Activated CD4-positive, alpha-beta T cell treated with anti-CD3 and anti-CD28 coated beads, Interleukin-2, amount 10 ng/mL, durations not matched to agents 7 days and 5 days (primary cell): Measurements from ENCODE around the gene SLFN11. TPM values are rescaled to one million over a fixed set of nuclear protein-coding genes. Genes with fewer than 3 reads are reported as not detected.
"Not testable (repeated sequence)": the region's sequence is repeated elsewhere in the genome, so short reads cannot be mapped to it uniquely, and the experiment has no call there.

ENCODE experiments used
- CTCF ChIA-PET: fragments of 350-600 bp; sonication (Branson Sonifier 250); formaldehyde crosslinking; loops from one replicate; lab custom pipeline; 2021; ENCODE audit warnings: antibody characterized with exemption; lab: Charles Lee
- POLR2A ChIA-PET: fragments of 350-600 bp; sonication (Branson Sonifier 250); formaldehyde crosslinking; loops from one replicate; lab custom pipeline; 2021; ENCODE audit warnings: antibody characterized with exemption; lab: Charles Lee
- DNase-seq: peaks from one replicate; pipeline ENCODE4 v3.0.0-alpha.2; 2020
- H3K27ac Mint-ChIP-seq: one replicate; pipeline ENCODE4 v1.8.0; 2021; ENCODE audit warnings: mild to moderate bottlenecking, moderate library complexity, mixed read lengths
- H3K27me3 Mint-ChIP-seq: one replicate; pipeline ENCODE4 v1.8.0; 2021; ENCODE audit warnings: mixed read lengths
- H3K36me3 Mint-ChIP-seq: one replicate; pipeline ENCODE4 v1.8.0; 2021; ENCODE audit warnings: low read depth, mixed read lengths
- H3K4me1 Mint-ChIP-seq: one replicate; pipeline ENCODE4 v1.8.0; 2021; ENCODE audit warnings: mixed read lengths
- H3K4me3 Mint-ChIP-seq: one replicate; pipeline ENCODE4 v1.8.0; 2021; ENCODE audit warnings: mild to moderate bottlenecking, moderate library complexity, mixed read lengths
- H3K9me3 Mint-ChIP-seq: one replicate; pipeline ENCODE4 v1.8.0; 2021; ENCODE audit warnings: mixed read lengths
- total RNA-seq, 2 experiments: library from RNA; stranded (reverse); gene quantifications; one replicate each; pipeline ENCODE4 v1.2.3, GENCODE V29; 2021

Gene SLFN11
- 10 to 100 TPM; 32.1 to 32.9 TPM for total RNA-seq

DNA sequence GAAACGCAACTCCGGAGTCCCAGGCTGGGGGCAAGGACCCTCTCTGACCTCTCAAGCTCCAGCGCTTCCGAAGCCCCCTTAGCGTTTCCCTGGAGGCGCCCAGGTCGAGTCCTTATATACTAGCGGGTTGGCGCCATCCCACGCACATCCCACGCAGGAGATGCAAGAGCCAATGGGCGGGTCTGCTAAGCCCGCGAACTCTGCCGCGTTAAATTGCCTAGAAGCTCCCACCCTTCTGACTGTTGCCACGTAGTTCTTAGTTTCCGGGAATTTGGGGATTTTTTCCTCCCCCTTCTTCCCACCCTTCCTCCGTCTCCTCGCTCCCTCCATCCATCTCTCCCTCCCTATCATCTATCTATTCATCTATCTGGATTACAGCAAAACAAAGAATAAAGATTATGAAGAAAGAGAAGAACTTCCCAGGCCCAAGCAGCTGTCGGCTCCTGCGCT, at the start of gene SLFN11:
Gene SLFN11 (minus strand): TSS at position 88 of the 450 bp plus-strand sequence. CDS start 9,814 bp downstream, outside the sequence.
- Mint-ChIP-seq H3K27ac (peak within 1 kb of the TSS; percentile 96), H3K4me3 (peak within 1 kb of the TSS; percentile 89), H3K27me3 (peaks cover 14% of the 10 kb centered on the region), H3K4me1 (peaks cover 58% of the 10 kb centered on the region), H3K9me3 (peaks cover 23% of the 10 kb centered on the region), H3K36me3 (peaks cover 37% of the 10 kb centered on the region)
- POLR2A ChIA-PET: interaction anchor here (0.5 to 1.0 kb wide), 5 partner anchors 10 to 487 kb away, joined by 3 to 4 read pairs (median 3); no protein-coding TSS in a partner anchor
- CTCF ChIA-PET: interaction anchor here (0.9 to 1.8 kb wide), 2 partner anchors 12 to 22 kb away, joined by 3 to 6 read pairs; no protein-coding TSS in a partner anchor
- peak; percentile 81 for DNase-seq

- CTCF ChIA-PET, H3K27me3 Mint-ChIP-seq, DNase-seq, H3K4me1 Mint-ChIP-seq, POLR2A ChIA-PET, H3K4me3 Mint-ChIP-seq, H3K27ac Mint-ChIP-seq, H3K9me3 Mint-ChIP-seq: not testable (repeated sequence)
- peaks cover 40% of the 10 kb centered on the region for H3K36me3 Mint-ChIP-seq
These were observed 47.6 kb upstream of the SLFN11 start for GRCh38 chr17:35421069-35421468.

DNA sequence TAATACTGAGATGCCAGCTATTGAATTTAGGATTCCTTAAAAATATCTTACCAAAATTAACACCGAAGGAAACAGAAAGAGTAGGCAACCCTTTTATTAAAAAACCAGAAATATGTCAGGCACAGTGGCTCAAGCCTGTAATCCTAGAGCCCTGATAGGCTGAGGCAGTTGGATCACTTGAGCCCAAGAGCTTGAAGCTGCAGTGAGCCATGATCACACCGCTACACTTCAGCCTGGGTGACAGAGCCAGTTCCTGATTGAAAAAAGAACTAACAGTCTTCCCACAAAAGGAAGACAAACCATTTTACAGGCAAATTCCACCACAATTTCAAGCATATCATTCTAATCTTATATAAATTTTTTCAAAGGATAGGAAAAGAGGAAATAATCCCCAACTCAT, 43.2 kb upstream of the SLFN11 start:
- Mint-ChIP-seq H3K4me1 (peaks cover 15% of the 10 kb centered on the region), H3K27me3 (no peaks in the 10 kb centered on the region), H3K4me3 (no peak overlapping the region), H3K27ac (no peak overlapping the region), H3K9me3 (peaks cover 15% of the 10 kb centered on the region), H3K36me3 (peaks cover 58% of the 10 kb centered on the region)
- no peak for DNase-seq
- POLR2A ChIA-PET: no interaction called here
- CTCF ChIA-PET: no interaction called here

- Mint-ChIP-seq H3K36me3 (peaks cover 67% of the 10 kb centered on the region), H3K9me3 (peaks cover 15% of the 10 kb centered on the region), H3K4me1 (peaks cover 15% of the 10 kb centered on the region)
- H3K27ac Mint-ChIP-seq, POLR2A ChIA-PET, H3K4me3 Mint-ChIP-seq, H3K27me3 Mint-ChIP-seq, CTCF ChIA-PET, DNase-seq: not testable (repeated sequence)
These were observed 41.3 kb upstream of the SLFN11 start for GRCh38 chr17:35414707-35415106.

- ChIA-PET CTCF (no interaction called here), POLR2A (no interaction called here)
- Mint-ChIP-seq H3K27ac (no peak overlapping the region), H3K27me3 (no peaks in the 10 kb centered on the region), H3K4me3 (no peak overlapping the region), H3K4me1 (peaks cover 15% of the 10 kb centered on the region), H3K9me3 (peaks cover 15% of the 10 kb centered on the region), H3K36me3 (peaks cover 67% of the 10 kb centered on the region)
- no peak for DNase-seq
These were observed 40.8 kb upstream of the SLFN11 start for GRCh38 chr17:35414247-35414646.

GRCh38 chr17:35407531-35407930, 34.1 kb upstream of the SLFN11 start:
- Mint-ChIP-seq H3K9me3 (no peaks in the 10 kb centered on the region), H3K27ac (no peak overlapping the region), H3K4me1 (peaks cover 9% of the 10 kb centered on the region), H3K27me3 (no peaks in the 10 kb centered on the region), H3K36me3 (peaks cover 37% of the 10 kb centered on the region), H3K4me3 (no peak overlapping the region)
- CTCF ChIA-PET: no interaction called here
- POLR2A ChIA-PET: no interaction called here
- no peak for DNase-seq

DNA sequence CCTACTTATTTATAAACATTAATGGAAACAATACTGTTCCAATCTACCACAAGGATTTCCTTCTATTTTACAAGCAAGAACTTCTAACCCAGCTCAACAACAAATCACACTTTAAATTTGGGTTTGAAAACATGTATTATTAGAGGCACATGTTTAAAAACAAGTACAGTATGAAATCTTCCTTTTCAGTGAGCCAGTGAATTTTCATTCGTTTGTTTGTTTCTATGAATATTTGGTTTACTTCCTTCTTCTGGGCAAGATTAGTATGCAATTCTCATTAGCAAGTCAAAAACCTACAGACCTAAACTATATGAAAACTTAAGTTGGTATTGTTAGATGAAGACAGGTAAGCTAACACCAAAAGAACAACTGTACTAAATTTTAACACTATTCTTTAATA, 33.1 kb upstream of the SLFN11 start:
- Mint-ChIP-seq H3K4me1 (peaks cover 9% of the 10 kb centered on the region), H3K4me3 (no peak overlapping the region), H3K27ac (no peak overlapping the region), H3K9me3 (no peaks in the 10 kb centered on the region), H3K36me3 (peaks cover 32% of the 10 kb centered on the region), H3K27me3 (no peaks in the 10 kb centered on the region)
- CTCF ChIA-PET: interaction anchor here (0.6 kb wide), 1 partner anchor 23 kb away, joined by 3 read pairs; no protein-coding TSS in a partner anchor
- DNase-seq: no peak
- POLR2A ChIA-PET: no interaction called here

DNA sequence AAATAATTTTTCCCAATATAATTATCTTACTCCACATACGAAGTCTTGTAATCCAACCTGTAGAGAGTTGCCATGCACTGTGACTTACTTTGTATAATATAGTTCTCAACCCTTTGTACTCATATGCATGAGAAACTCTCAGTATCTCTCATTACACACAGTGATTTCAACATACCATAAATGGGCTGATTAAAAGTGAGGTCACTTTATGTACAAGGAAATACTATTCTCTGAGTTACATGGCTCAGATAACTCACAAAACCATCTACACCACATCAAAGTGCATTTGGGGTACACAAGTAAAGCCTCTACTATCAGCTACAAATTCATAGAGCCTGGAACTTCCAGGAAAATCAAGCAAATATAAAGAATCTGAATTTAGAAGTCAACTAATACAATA, 30.9 kb upstream of the SLFN11 start:
- no peak for DNase-seq
- ChIA-PET CTCF (interaction anchor here (0.9 kb wide), 1 partner anchor 18 kb away, joined by 3 read pairs; no protein-coding TSS in a partner anchor), POLR2A (no interaction called here)
- Mint-ChIP-seq H3K27ac (no peak overlapping the region), H3K9me3 (no peaks in the 10 kb centered on the region), H3K27me3 (no peaks in the 10 kb centered on the region), H3K4me3 (no peak overlapping the region), H3K4me1 (peaks cover 9% of the 10 kb centered on the region), H3K36me3 (peaks cover 15% of the 10 kb centered on the region)

DNA sequence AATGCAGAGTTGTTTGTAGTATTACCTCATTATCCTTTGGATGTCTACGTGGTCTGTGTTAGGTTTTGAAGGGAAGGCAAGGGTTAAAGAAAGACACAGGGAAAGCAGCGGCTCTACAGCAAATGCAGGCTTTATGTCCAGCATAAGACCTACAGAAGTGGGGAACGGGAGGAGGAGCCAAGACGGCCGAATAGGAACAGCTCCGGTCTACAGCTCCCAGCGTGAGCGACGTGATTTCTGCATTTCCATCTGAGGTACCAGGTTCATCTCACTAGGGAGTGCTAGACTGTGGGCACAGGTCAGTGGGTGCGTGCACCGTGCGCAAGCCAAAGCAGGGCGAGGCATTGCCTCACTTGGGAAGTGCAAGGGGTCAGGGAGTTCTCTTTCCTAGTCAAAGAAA, 20.4 kb upstream of the SLFN11 start:
- H3K4me1 Mint-ChIP-seq, POLR2A ChIA-PET, H3K36me3 Mint-ChIP-seq, DNase-seq, H3K9me3 Mint-ChIP-seq, H3K27ac Mint-ChIP-seq, H3K4me3 Mint-ChIP-seq: not testable (repeated sequence)
- peaks cover 12% of the 10 kb centered on the region for H3K27me3 Mint-ChIP-seq
- CTCF ChIA-PET: interaction anchor here (1.0 kb wide), 1 partner anchor 30 kb away, joined by 3 read pairs; no protein-coding TSS in a partner anchor

DNA sequence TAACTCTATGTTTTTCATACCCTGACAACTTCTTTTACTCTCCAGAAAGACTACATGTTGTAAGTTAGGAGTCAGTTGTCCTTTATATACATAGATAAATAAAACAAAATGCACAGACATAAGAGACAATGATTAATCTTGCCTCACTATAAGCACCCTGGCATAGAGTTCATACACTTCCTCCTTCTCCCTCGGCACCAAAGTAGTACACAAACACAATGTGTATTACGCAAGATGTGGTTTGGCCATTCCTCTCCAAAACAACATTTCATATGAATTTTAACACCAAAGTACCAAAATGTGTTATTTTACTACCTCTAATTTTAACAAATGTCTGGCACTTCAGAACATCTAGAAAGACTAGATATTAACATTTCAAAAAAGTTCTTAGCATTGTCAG, 17.2 kb upstream of the SLFN11 start:
- Mint-ChIP-seq H3K4me3 (no peak overlapping the region), H3K36me3 (peaks cover 1% of the 10 kb centered on the region), H3K4me1 (peaks cover 2% of the 10 kb centered on the region), H3K27me3 (peaks cover 12% of the 10 kb centered on the region), H3K9me3 (peaks cover 8% of the 10 kb centered on the region), H3K27ac (no peak overlapping the region)
- DNase-seq: no peak
- ChIA-PET POLR2A (no interaction called here), CTCF (no interaction called here)

GRCh38 chr17:35390156-35390555, 16.7 kb upstream of the SLFN11 start:
- Mint-ChIP-seq H3K27me3 (peaks cover 11% of the 10 kb centered on the region), H3K27ac (no peak overlapping the region), H3K4me3 (no peak overlapping the region)

GRCh38 chr17:35387496-35387895, 14.1 kb upstream of the SLFN11 start:
- CTCF ChIA-PET: no interaction called here
- peaks cover 4% of the 10 kb centered on the region for H3K4me1 Mint-ChIP-seq
- peaks cover 11% of the 10 kb centered on the region for H3K9me3 Mint-ChIP-seq
- peaks cover 11% of the 10 kb centered on the region for H3K27me3 Mint-ChIP-seq
- no peak overlapping the region for H3K4me3 Mint-ChIP-seq
- H3K36me3 Mint-ChIP-seq: peaks cover 7% of the 10 kb centered on the region
- DNase-seq: no peak
- POLR2A ChIA-PET: interaction anchor here (0.5 kb wide), 1 partner anchor 653 kb away, joined by 3 read pairs; no protein-coding TSS in a partner anchor
- no peak overlapping the region for H3K27ac Mint-ChIP-seq

More at GRCh38 chr17:35390156-35390555, 16.7 kb upstream of the SLFN11 start:
- Mint-ChIP-seq H3K4me1 (peaks cover 2% of the 10 kb centered on the region), H3K9me3 (peaks cover 10% of the 10 kb centered on the region), H3K36me3 (peaks cover 1% of the 10 kb centered on the region)
- ChIA-PET POLR2A (no interaction called here), CTCF (no interaction called here)
- DNase-seq: no peak

DNA sequence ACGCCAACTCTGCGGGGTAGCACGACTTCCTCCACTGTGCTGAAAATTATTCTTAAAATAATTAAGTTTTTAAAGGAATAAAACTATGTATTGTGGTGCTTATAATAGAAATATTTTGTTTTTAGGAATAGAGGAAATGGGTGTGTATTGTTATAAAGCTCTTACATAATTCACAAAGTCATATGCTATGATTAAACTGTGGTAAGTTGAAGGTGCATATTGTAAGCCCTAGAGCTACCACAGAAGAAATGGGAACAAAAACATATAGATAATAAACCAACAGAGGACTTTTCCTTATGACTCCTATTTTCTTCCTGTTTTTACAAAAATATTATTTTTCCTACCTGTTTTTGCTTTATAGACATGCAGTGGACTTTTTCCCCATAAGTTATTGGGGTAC, 4.3 kb upstream of the SLFN11 start:
- CTCF ChIA-PET: interaction anchor here (0.6 kb wide), 1 partner anchor 367 kb away, joined by 3 read pairs; no protein-coding TSS in a partner anchor
- H3K36me3 Mint-ChIP-seq: peaks cover 4% of the 10 kb centered on the region
- no peak overlapping the region for H3K27ac Mint-ChIP-seq
- peaks cover 32% of the 10 kb centered on the region for H3K4me1 Mint-ChIP-seq
- H3K9me3 Mint-ChIP-seq: peaks cover 11% of the 10 kb centered on the region
- DNase-seq: no peak
- POLR2A ChIA-PET: no interaction called here
- H3K27me3 Mint-ChIP-seq: peaks cover 25% of the 10 kb centered on the region
- no peak overlapping the region for H3K4me3 Mint-ChIP-seq

DNA sequence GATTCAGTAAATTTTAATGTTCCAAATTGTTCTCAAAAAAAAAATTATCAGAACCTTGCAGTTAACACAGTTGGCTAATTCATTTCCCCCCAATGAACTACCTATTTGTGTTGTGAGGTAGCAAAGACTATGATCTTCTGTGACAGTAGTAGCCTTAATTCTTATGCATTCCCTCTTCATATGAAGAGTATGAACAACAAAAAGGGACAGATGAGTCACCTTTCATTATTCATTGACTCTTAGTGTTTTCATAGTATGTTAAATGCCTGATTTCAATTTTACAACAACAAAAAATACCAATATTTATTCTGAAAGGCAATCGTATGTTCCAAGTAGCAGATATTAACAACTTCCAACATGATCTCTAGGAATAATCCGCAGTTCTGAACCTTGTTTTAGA, 3.6 kb upstream of the SLFN11 start:
- POLR2A ChIA-PET: no interaction called here
- DNase-seq: no peak
- peaks cover 7% of the 10 kb centered on the region for H3K9me3 Mint-ChIP-seq
- CTCF ChIA-PET: no interaction called here
- H3K4me1 Mint-ChIP-seq: peaks cover 29% of the 10 kb centered on the region
- H3K36me3 Mint-ChIP-seq: peaks cover 2% of the 10 kb centered on the region
- no peak overlapping the region for H3K4me3 Mint-ChIP-seq
- H3K27ac Mint-ChIP-seq: no peak overlapping the region
- peaks cover 23% of the 10 kb centered on the region for H3K27me3 Mint-ChIP-seq
